Kidney (tissue), 14 donors: ENCODE measurements around the gene SLX4IP. TPM values are rescaled to one million over a fixed set of nuclear protein-coding genes. Genes with fewer than 3 reads are reported as not detected.

ENCODE experiments used
- DNase-seq, 5 donors: peaks; one replicate each; pipeline ENCODE4 v3.0.0-alpha.2; 2013 to 2020
- FAIRE-seq: peaks from 2 replicates; lab custom pipeline; 2012; peaks lifted over from hg19 to GRCh38; lab: Jason Lieb, UNC
- H3K27ac ChIP-seq, 2 donors: one replicate each; pipeline ENCODE4 v1.7.0; 2013; ENCODE audit warnings: low read depth in 2 of 2, low read length in 2 of 2, inconsistent platforms in 1 of 2
- H3K27me3 ChIP-seq: one replicate; pipeline ENCODE4 v1.7.1; 2013; ENCODE audit warnings: low read length, inconsistent platforms; ENCODE audit not compliant: control insufficient read depth, insufficient read depth
- H3K36me3 ChIP-seq, 3 donors: one replicate each; pipeline versions ENCODE4 v1.7.0 to v1.7.1; 2013; ENCODE audit warnings: low read length in 3 of 3, control low read depth in 1 of 3, inconsistent platforms in 1 of 3; ENCODE audit not compliant: insufficient read depth in 3 of 3, control insufficient read depth in 2 of 3
- H3K4me1 ChIP-seq, 3 donors: one replicate each; pipeline versions ENCODE4 v1.7.0 to v1.7.1; 2013; ENCODE audit warnings: low read length in 3 of 3, inconsistent platforms in 1 of 3, low read depth in 1 of 3; ENCODE audit not compliant: control insufficient read depth in 2 of 3, insufficient read depth in 2 of 3
- H3K4me3 ChIP-seq, 3 donors: one replicate each; pipeline versions ENCODE4 v1.7.0 to v1.8.1; 2013; ENCODE audit warnings: low read length in 3 of 3, control low read depth in 1 of 3, inconsistent platforms in 1 of 3
- H3K9ac ChIP-seq, 3 donors: one replicate each; pipeline versions ENCODE4 v1.7.0 to v1.7.1; 2013; ENCODE audit warnings: low read length in 3 of 3, control low read depth in 1 of 3, inconsistent platforms in 1 of 3
- H3K9me3 ChIP-seq, 3 donors: one replicate each; pipeline versions ENCODE4 v1.7.0 to v1.7.1; 2013; ENCODE audit warnings: low read length in 3 of 3, control low read depth in 1 of 3, inconsistent platforms in 1 of 3; ENCODE audit not compliant: control insufficient read depth in 2 of 3, insufficient read depth in 1 of 3
- CTCF ChIP-seq: IDR thresholded peaks from 3 replicates; pipeline ENCODE4 v1.5.1; 2012; ENCODE audit warnings: mild to moderate bottlenecking, moderate library complexity, borderline replicate concordance; ENCODE audit not compliant: insufficient read depth; ENCODE audit errors: extremely low read depth
- intact Hi-C: fragments of 100-400 bp; cut with DNase I; formaldehyde crosslinking; loops from one replicate; pipeline ENCODE4 v1.11.1; 2022
- polyA plus RNA-seq: library from polyadenylated mRNA; stranded (reverse); fragments of 350-450 nt; fragmentation: Illumina TruSeq; extraction: RNeasy Lipid Tissue Mini Kit (QIAGEN cat#74804); gene quantifications from one replicate; pipeline ENCODE4 v1.2.3, GENCODE V29; 2014; ENCODE audit warnings: low read depth, low replicate concordance; ENCODE audit not compliant: insufficient read depth
- total RNA-seq: library from RNA; stranded (reverse); fragmentation: NEBNext Ultra II Directional; extraction: Animal tissue kit (Norgen Biotek cat#: 25700); gene quantifications from one replicate; pipeline ENCODE4 v1.2.1, GENCODE V29; 2021
- donor health status: control.
- donor health status: control.
- donor health status: control.
- donor health status: control.
- donor health status: control.
- donor health status: DM: yes; HTN: yes; CAD: no.
- donor health status: Normal renal cell carcinoma (clear cell type).

The SLX4IP gene
- total and polyA plus RNA-seq, 2 donors from 2014 or later, result 2.6 to 7.6 TPM

- DNase-seq, result peak in 3 of 5 donors; percentile 41 to 92 (median 75)
- Histone ChIP-seq H3K9ac (no peak overlapping the region), H3K27ac (no peak overlapping the region), H3K4me3 (no peak overlapping the region), H3K36me3 (no peaks in the 10 kb centered on the region), H3K4me1 (no peaks in the 10 kb centered on the region), H3K27me3 (no peaks in the 10 kb centered on the region), H3K9me3 (no peaks in the 10 kb centered on the region)
- no peak for FAIRE-seq
- intact Hi-C loops, result no loop called here
- peak; percentile 33 for TF ChIP-seq CTCF
Observed at GRCh38 chr20:10469599-10469998, 34.5 kb downstream of the SLX4IP start.

- intact Hi-C loops, result no loop called here
Observed at GRCh38 chr20:10470276-10470675, 35.2 kb downstream of the SLX4IP start.

GRCh38 chr20:10472871-10473270 lies 37.8 kb downstream of the SLX4IP start:
- no peak overlapping the region for H3K4me3 ChIP-seq
- H3K36me3 ChIP-seq, result no peaks in the 10 kb centered on the region
- no peaks in the 10 kb centered on the region for H3K4me1 ChIP-seq
- no peak for TF ChIP-seq CTCF
- H3K27ac ChIP-seq, result no peak overlapping the region
- no peak for FAIRE-seq
- H3K9ac ChIP-seq, result no peak overlapping the region
- intact Hi-C loops, result no loop called here
- H3K9me3 ChIP-seq, result no peaks in the 10 kb centered on the region
- H3K27me3 ChIP-seq, result no peaks in the 10 kb centered on the region
- DNase-seq, result no peak

More at GRCh38 chr20:10470276-10470675, 35.2 kb downstream of the SLX4IP start:
- no peaks in the 10 kb centered on the region for H3K4me1 ChIP-seq
- DNase-seq (no peak), FAIRE-seq (no peak)
- no peaks in the 10 kb centered on the region for H3K9me3 ChIP-seq
- TF ChIP-seq CTCF, result no peak
- no peak overlapping the region for H3K9ac ChIP-seq
- no peak overlapping the region for H3K27ac ChIP-seq
- H3K36me3 ChIP-seq, result no peaks in the 10 kb centered on the region
- H3K4me3 ChIP-seq, result no peak overlapping the region
- H3K27me3 ChIP-seq, result no peaks in the 10 kb centered on the region

- DNase-seq, result no peak
- no peak for TF ChIP-seq CTCF
- Histone ChIP-seq H3K27ac (no peak overlapping the region), H3K36me3 (no peaks in the 10 kb centered on the region), H3K9ac (no peak overlapping the region), H3K27me3 (no peaks in the 10 kb centered on the region), H3K4me1 (no peaks in the 10 kb centered on the region), H3K9me3 (no peaks in the 10 kb centered on the region), H3K4me3 (no peak overlapping the region)
- intact Hi-C loops, result no loop called here
- no peak for FAIRE-seq
Observed at GRCh38 chr20:10474606-10475184, 39.6 kb downstream of the SLX4IP start.
